ENCODE measurements around the gene NCF4.
A peak's percentile ranks its signal among the peaks of the same experiment; 100 is the strongest.

Gene NCF4

GRCh38 chr22:36899498-36899897, 38.7 kb downstream of the NCF4 start:
- TF ChIP-seq EZH2phosphoT487 (IDR thresholded peaks at IDR 0.05; ENCODE audit: low read length) (no peak), CTCF (IDR thresholded peaks at IDR 0.05; ENCODE audit: low read length) (no peak)
- H2AFZ ChIP-seq (ENCODE audit: low read length), result no peak overlapping the region
- H3K36me3 ChIP-seq (replicated peaks; ENCODE audit: insufficient read depth, low read length), result no peaks in the 10 kb centered on the region
- no peaks in the 10 kb centered on the region for H3K9me2 ChIP-seq (replicated peaks; ENCODE audit: insufficient read depth, low read length)
- H4K20me1 ChIP-seq (ENCODE audit: insufficient read depth, low read length), result no peaks in the 10 kb centered on the region
- no peak overlapping the region for H3K9ac ChIP-seq (ENCODE audit: low read length)
- no peak for DNase-seq
- no peaks in the 10 kb centered on the region for H3K27me3 ChIP-seq (replicated peaks; ENCODE audit: insufficient read depth, low read length)
- H3K9me3 ChIP-seq (replicated peaks; ENCODE audit: insufficient read depth, low read length), result no peaks in the 10 kb centered on the region
- no peak overlapping the region for H3K4me2 ChIP-seq (ENCODE audit: low read depth, low read length)
- peaks cover 14% of the 10 kb centered on the region for H3F3A ChIP-seq (ENCODE audit: insufficient read depth, low read length)
- no peak overlapping the region for H3K27ac ChIP-seq (ENCODE audit: low read length)
- H3K4me3 ChIP-seq (ENCODE audit: low read length), result no peak overlapping the region
- H3K79me2 ChIP-seq (ENCODE audit: low read length), result no peaks in the 10 kb centered on the region
- H3K4me1 ChIP-seq (ENCODE audit: low read length), result peaks cover 18% of the 10 kb centered on the region

DNA sequence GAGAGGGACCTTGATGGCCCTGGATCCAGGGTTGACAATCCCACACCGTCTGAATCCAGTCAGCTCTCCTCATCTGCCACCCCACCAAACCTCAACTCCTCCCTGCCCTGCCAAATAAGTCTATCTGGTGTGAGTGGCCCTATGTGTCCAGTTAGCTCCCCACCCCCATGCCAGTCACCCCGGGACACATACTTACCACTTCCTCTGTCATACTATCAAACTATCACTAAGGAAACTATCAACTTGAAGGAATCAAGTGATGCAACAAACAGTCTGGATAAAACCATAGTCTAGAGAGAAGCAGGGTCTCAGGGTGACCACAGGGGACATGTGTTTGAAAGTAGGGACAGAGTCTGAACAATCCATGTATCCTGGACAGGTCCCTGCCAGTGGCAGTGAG, 39.4 kb downstream of the NCF4 start:
- H3K36me3 ChIP-seq (replicated peaks; ENCODE audit: insufficient read depth, low read length), result no peaks in the 10 kb centered on the region
- no peaks in the 10 kb centered on the region for H3K9me2 ChIP-seq (replicated peaks; ENCODE audit: insufficient read depth, low read length)
- no peak overlapping the region for H3K4me3 ChIP-seq (ENCODE audit: low read length)
- H3F3A ChIP-seq (ENCODE audit: insufficient read depth, low read length), result peaks cover 14% of the 10 kb centered on the region
- H3K9ac ChIP-seq (ENCODE audit: low read length), result no peak overlapping the region
- no peak overlapping the region for H2AFZ ChIP-seq (ENCODE audit: low read length)
- no peaks in the 10 kb centered on the region for H3K27me3 ChIP-seq (replicated peaks; ENCODE audit: insufficient read depth, low read length)
- DNase-seq, result no peak
- H3K4me2 ChIP-seq (ENCODE audit: low read depth, low read length), result no peak overlapping the region
- TF ChIP-seq EZH2 (optimal IDR thresholded peaks at IDR 0.05; ENCODE audit: low read depth, low read length), result no peak
- no peak for TF ChIP-seq EZH2phosphoT487 (IDR thresholded peaks at IDR 0.05; ENCODE audit: low read length)
- no peak for TF ChIP-seq CTCF (IDR thresholded peaks at IDR 0.05; ENCODE audit: low read length)
- H3K79me2 ChIP-seq (ENCODE audit: low read length), result no peaks in the 10 kb centered on the region
- no peak overlapping the region for H3K27ac ChIP-seq (ENCODE audit: low read length)
- H3K4me1 ChIP-seq (ENCODE audit: low read length), result peaks cover 18% of the 10 kb centered on the region
- H3K9me3 ChIP-seq (replicated peaks; ENCODE audit: insufficient read depth, low read length), result no peaks in the 10 kb centered on the region
- H4K20me1 ChIP-seq (ENCODE audit: insufficient read depth, low read length), result no peaks in the 10 kb centered on the region

GRCh38 chr22:36900880-36901279, 40.1 kb downstream of the NCF4 start:
- Histone ChIP-seq H2AFZ (ENCODE audit: low read length) (peak overlapping the region; percentile 72; the same call in 1 of the 2 replicates), H3K36me3 (replicated peaks; ENCODE audit: insufficient read depth, low read length) (no peaks in the 10 kb centered on the region), H3K9me2 (replicated peaks; ENCODE audit: insufficient read depth, low read length) (no peaks in the 10 kb centered on the region), H3K4me2 (ENCODE audit: low read depth, low read length) (peak overlapping the region; percentile 42; the same call in 1 of the 2 replicates), H4K20me1 (ENCODE audit: insufficient read depth, low read length) (no peaks in the 10 kb centered on the region), H3K4me1 (ENCODE audit: low read length) (peaks cover 18% of the 10 kb centered on the region), H3F3A (ENCODE audit: insufficient read depth, low read length) (peaks cover 14% of the 10 kb centered on the region), H3K9me3 (replicated peaks; ENCODE audit: insufficient read depth, low read length) (no peaks in the 10 kb centered on the region), H3K4me3 (ENCODE audit: low read length) (no peak overlapping the region), H3K27me3 (replicated peaks; ENCODE audit: insufficient read depth, low read length) (no peaks in the 10 kb centered on the region), H3K27ac (ENCODE audit: low read length) (peak overlapping the region; percentile 68; the same call in 1 of the 2 replicates), H3K9ac (ENCODE audit: low read length) (no peak overlapping the region; the same call in 1 of the 2 replicates), H3K79me2 (ENCODE audit: low read length) (no peaks in the 10 kb centered on the region)
- DNase-seq, result no peak
- TF ChIP-seq EZH2 (optimal IDR thresholded peaks at IDR 0.05; ENCODE audit: low read depth, low read length) (no peak), CTCF (IDR thresholded peaks at IDR 0.05; ENCODE audit: low read length) (no peak), EZH2phosphoT487 (IDR thresholded peaks at IDR 0.05; ENCODE audit: low read length) (no peak)

Data from MM.1S (cell line).